NOMO-1 treated with DMSO at 0.1 percent for 48 hours (cell line): ENCODE measurements around the gene BRD9.

Experiments
- DNase-seq: peaks from one replicate; lab custom pipeline; 2025; ENCODE audit not compliant: unreplicated experiment; lab: John Stamatoyannopoulos, UW

Gene BRD9

DNA sequence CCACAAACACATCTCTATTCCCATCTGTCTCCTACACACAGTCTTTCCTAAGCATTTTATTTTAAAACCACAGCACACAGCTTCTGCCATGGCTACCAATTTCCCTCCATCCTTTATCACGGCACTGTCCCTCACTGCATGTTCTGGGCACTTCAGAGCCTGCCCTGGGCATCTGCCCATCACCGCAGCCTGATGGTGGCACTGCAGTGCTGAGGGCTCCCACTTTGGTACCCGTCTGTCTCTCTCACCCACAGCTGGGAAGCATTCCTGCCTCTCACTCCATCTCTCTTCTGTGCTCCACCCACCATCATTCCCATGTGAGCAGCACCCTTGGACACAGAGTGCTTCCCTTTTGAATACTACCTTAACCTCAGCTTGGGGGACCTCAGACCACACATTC lies 73.5 kb downstream of the BRD9 start:
- DNase-seq, result no peak

DNA sequence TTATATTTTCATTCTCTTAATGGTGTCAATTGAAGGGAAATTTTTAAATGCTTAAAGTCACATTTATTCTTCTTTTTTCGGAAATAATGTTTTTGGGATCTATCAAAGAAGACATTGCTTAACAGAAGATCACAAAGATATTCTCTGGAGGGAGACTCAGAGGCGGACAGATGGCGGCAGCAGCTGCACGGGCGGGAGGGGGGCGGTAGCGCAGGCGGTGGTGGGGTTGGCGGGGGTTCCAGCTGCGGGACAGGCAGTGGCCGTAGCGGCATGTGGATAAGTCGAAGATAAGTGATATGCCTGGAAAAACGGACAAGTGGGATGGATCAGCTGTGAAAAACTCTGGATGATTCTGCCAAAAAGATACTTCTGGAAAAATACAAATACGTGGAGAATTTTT lies 76.4 kb downstream of the BRD9 start:
- DNase-seq, result no peak

DNA sequence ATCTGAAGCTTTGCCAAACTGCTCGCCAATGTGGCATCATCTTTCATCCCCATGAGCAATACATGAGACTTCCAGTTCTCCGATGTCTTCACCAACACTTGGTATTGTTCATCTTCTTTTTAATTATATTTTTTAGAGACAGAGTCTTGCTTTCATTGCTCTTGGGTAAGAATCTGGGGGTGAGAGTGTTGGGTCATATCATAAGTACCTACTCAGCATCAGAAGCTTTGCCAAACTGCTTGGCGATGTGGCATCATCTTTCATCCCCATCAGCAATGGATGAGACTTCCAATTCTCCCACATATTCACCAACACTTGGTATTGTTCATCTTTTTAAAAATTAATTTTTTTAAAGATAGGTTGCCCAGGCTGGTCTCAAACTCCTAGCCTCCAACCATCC lies 77.2 kb downstream of the BRD9 start:
- no peak for DNase-seq
